Measurements from ENCODE around the gene CA10. TPM values are rescaled to one million over a fixed set of nuclear protein-coding genes. Genes with fewer than 3 reads are reported as not detected.

CA10 gene
- total and polyA plus RNA-seq, 2 experiments from 2014 or later, result 0.33 TPM; not detected in 1

- no peak for TF ChIP-seq CTCF (IDR thresholded peaks at IDR 0.05; ENCODE audit: poor library complexity)
- TF ChIP-seq EZH2 (IDR thresholded peaks at IDR 0.05; ENCODE audit: borderline replicate concordance), result no peak
- Histone ChIP-seq H4K20me1 (ENCODE audit: insufficient read depth, poor library complexity, severe bottlenecking) (no peaks in the 10 kb centered on the region), H3K79me2 (no peaks in the 10 kb centered on the region), H3K4me3 (no peak overlapping the region), H3K27me3 (no peaks in the 10 kb centered on the region), H3K36me3 (replicated peaks; ENCODE audit: insufficient read depth, low read depth) (no peaks in the 10 kb centered on the region), H2AFZ (no peak overlapping the region), H3K27ac (no peak overlapping the region), H3K4me1 (ENCODE audit: insufficient read depth) (no peaks in the 10 kb centered on the region), H3K9me3 (ENCODE audit: low read depth) (no peaks in the 10 kb centered on the region), H3K9me2 (replicated peaks; ENCODE audit: insufficient read depth) (no peaks in the 10 kb centered on the region), H3K4me2 (no peak overlapping the region)
- no peak for DNase-seq (ENCODE audit: low spot score)
- WGBS (ENCODE audit: low lambda C conversion rate, missing lambda C conversion rate), result 45% methylated on average over 5 of the region's 5 CpGs
These were observed 110.2 kb downstream of the CA10 start for GRCh38 chr17:52048137-52048898.

- H3K4me1 ChIP-seq (ENCODE audit: insufficient read depth), result no peaks in the 10 kb centered on the region
- H4K20me1 ChIP-seq (ENCODE audit: insufficient read depth, poor library complexity, severe bottlenecking), result no peaks in the 10 kb centered on the region
These were observed 111.4 kb downstream of the CA10 start for GRCh38 chr17:52047086-52047485.

GRCh38 chr17:52041123-52041617, 117.3 kb downstream of the CA10 start:
- Histone ChIP-seq H3K9me2 (replicated peaks; ENCODE audit: insufficient read depth) (no peaks in the 10 kb centered on the region), H3K4me1 (ENCODE audit: insufficient read depth) (no peaks in the 10 kb centered on the region), H4K20me1 (ENCODE audit: insufficient read depth, poor library complexity, severe bottlenecking) (no peaks in the 10 kb centered on the region), H3K27me3 (no peaks in the 10 kb centered on the region), H2AFZ (no peak overlapping the region), H3K4me2 (no peak overlapping the region), H3K36me3 (replicated peaks; ENCODE audit: insufficient read depth, low read depth) (no peaks in the 10 kb centered on the region), H3K79me2 (no peaks in the 10 kb centered on the region), H3K9me3 (ENCODE audit: low read depth) (no peaks in the 10 kb centered on the region), H3K4me3 (no peak overlapping the region), H3K27ac (no peak overlapping the region)
- WGBS (ENCODE audit: low lambda C conversion rate, missing lambda C conversion rate), result 96% methylated on average over 1 of the region's 1 CpG
- no peak for TF ChIP-seq EZH2 (IDR thresholded peaks at IDR 0.05; ENCODE audit: borderline replicate concordance)
- no peak for TF ChIP-seq EZH2phosphoT487 (IDR thresholded peaks at IDR 0.05; ENCODE audit: low read depth, severe bottlenecking, unreplicated experiment)
- TF ChIP-seq CTCF (IDR thresholded peaks at IDR 0.05; ENCODE audit: poor library complexity), result no peak
- DNase-seq (ENCODE audit: low spot score), result no peak

More at GRCh38 chr17:52047086-52047485, 111.4 kb downstream of the CA10 start:
- no peaks in the 10 kb centered on the region for H3K9me3 ChIP-seq (ENCODE audit: low read depth)
- no peak for DNase-seq (ENCODE audit: low spot score)
- no peak overlapping the region for H3K27ac ChIP-seq
- no peak for TF ChIP-seq EZH2phosphoT487 (IDR thresholded peaks at IDR 0.05; ENCODE audit: low read depth, severe bottlenecking, unreplicated experiment)
- no peak for TF ChIP-seq EZH2 (IDR thresholded peaks at IDR 0.05; ENCODE audit: borderline replicate concordance)
- TF ChIP-seq CTCF (IDR thresholded peaks at IDR 0.05; ENCODE audit: poor library complexity), result no peak
- H3K4me3 ChIP-seq, result no peak overlapping the region
- H3K79me2 ChIP-seq, result no peaks in the 10 kb centered on the region
- no peaks in the 10 kb centered on the region for H3K27me3 ChIP-seq
- no peaks in the 10 kb centered on the region for H3K9me2 ChIP-seq (replicated peaks; ENCODE audit: insufficient read depth)
- H2AFZ ChIP-seq, result no peak overlapping the region
- H3K4me2 ChIP-seq, result no peak overlapping the region
- no peaks in the 10 kb centered on the region for H3K36me3 ChIP-seq (replicated peaks; ENCODE audit: insufficient read depth, low read depth)
